Activated naive CD8-positive, alpha-beta T cell treated with anti-CD3 and anti-CD28 coated beads for 36 hours (primary cell): ENCODE measurements around the gene RAET1L. TPM values are rescaled to one million over a fixed set of nuclear protein-coding genes. Genes with fewer than 3 reads are reported as not detected.
"Not testable (repeated sequence)": the region's sequence is repeated elsewhere in the genome, so short reads cannot be mapped to it uniquely, and the experiment has no call there.

ENCODE experiments used
- DNase-seq: peaks from one replicate; pipeline ENCODE4 v3.0.0; 2021
- H3K27ac Mint-ChIP-seq: one replicate; pipeline ENCODE4 v1.8.0; 2022; ENCODE audit warnings: mild to moderate bottlenecking, moderate library complexity, mixed read lengths
- H3K27me3 Mint-ChIP-seq: one replicate; pipeline ENCODE4 v1.8.0; 2022; ENCODE audit warnings: mild to moderate bottlenecking, mixed read lengths
- H3K36me3 Mint-ChIP-seq: one replicate; pipeline ENCODE4 v1.8.0; 2021; ENCODE audit warnings: mild to moderate bottlenecking, mixed read lengths
- H3K4me1 Mint-ChIP-seq: one replicate; pipeline ENCODE4 v1.8.0; 2021; ENCODE audit warnings: mixed read lengths
- H3K4me3 Mint-ChIP-seq: one replicate; pipeline ENCODE4 v1.8.0; 2022; ENCODE audit warnings: mild to moderate bottlenecking, moderate library complexity, mixed read lengths
- H3K9me3 Mint-ChIP-seq: one replicate; pipeline ENCODE4 v1.8.0; 2022; ENCODE audit warnings: mixed read lengths
- total RNA-seq, 2 experiments: library from RNA; stranded (reverse); gene quantifications; one replicate each; pipeline ENCODE4 v1.2.3, GENCODE V29; 2021

Gene RAET1L
- total RNA-seq, 2 experiments from 2014 or later = not detected

DNA sequence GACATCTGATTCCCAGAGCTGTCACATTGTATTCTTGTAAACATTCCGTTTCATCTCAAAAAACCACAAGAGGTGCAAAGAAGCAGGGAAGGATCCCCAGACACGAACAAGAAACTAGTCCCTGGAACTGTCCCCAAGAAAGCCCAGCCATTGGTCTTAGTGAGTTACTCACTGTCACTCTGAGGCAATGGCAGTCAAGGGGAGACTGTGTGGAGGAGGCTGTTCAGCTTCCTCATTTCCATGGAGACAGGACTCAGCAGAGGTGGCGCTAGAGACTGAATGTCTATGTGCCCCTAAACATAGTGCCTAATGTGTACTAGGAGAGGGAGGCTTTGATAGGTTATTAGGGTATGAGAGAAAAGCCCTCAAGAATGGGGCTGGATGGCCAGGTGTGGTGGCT, 50.5 kb downstream of the RAET1L start:
- Mint-ChIP-seq H3K27ac (no peak overlapping the region), H3K9me3 (no peaks in the 10 kb centered on the region), H3K27me3 (peaks cover 85% of the 10 kb centered on the region), H3K4me1 (peaks cover 4% of the 10 kb centered on the region), H3K36me3 (peaks cover 2% of the 10 kb centered on the region), H3K4me3 (no peak overlapping the region)
- no peak for DNase-seq

DNA sequence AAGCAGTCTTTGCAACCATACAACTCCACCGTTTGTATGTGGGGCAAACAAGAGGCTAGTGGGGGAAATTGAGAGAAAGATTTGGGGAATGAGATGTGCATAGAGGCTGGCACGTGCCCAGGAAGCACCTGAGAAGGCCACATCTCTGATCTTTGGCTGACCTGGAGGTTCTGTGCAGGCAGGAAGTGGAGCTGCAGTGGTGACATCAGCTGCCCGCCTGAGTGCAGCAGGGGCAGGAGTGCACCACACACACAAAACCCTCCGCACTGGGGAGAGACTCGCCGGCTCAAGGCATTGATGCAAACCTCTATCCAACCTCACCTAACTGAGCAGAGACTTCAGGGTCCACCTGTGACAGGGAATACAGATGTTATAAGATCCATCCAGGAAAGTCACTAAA, 50.9 kb downstream of the RAET1L start:
- DNase-seq, H3K9me3 Mint-ChIP-seq, H3K4me1 Mint-ChIP-seq, H3K27ac Mint-ChIP-seq, H3K4me3 Mint-ChIP-seq, H3K36me3 Mint-ChIP-seq: not testable (repeated sequence)
- H3K27me3 Mint-ChIP-seq = peaks cover 88% of the 10 kb centered on the region

DNA sequence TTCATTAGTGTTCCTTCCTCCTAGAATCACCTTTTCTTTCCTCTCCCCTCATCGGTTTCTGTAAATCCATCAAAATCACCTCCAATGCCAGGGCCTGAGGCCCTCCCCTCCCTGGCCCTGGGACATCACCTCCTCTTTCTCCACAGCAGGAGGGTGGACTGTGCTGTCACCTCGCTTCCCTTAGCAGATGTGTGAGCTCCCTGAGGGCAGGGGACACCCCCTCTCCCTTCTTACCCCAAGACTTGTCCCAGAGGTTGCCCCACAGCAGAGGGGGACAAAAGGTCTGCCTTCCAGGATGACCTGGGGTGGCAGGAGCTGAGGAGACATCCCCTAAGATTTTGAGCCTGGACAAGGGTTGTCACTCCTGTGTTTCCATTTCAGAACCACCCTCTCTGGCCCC, 55.7 kb downstream of the RAET1L start:
- peaks cover 11% of the 10 kb centered on the region for H3K36me3 Mint-ChIP-seq
- peaks cover 8% of the 10 kb centered on the region for H3K4me1 Mint-ChIP-seq
- H3K9me3 Mint-ChIP-seq = no peaks in the 10 kb centered on the region
- no peak overlapping the region for H3K4me3 Mint-ChIP-seq
- no peak for DNase-seq
- H3K27ac Mint-ChIP-seq = no peak overlapping the region
- peaks cover 90% of the 10 kb centered on the region for H3K27me3 Mint-ChIP-seq

DNA sequence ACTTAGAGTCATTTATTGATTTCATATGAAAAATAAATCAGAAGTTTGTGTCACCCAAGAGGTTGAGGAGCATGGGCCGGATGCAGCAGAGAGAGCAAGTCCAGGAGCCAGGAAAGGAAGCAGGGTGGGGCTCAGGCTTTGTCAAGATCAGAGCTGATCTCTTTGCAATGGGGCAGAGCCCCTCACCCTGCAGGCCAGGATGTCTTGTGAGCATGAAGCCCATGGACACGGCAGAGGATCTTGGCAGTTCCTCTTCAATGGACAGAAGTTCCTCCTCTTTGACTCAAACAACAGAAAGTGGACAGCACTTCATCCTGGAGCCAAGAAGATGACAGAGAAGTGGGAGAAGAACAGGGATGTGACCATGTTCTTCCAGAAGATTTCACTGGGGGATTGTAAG, 56.4 kb downstream of the RAET1L start:
- H3K27me3 Mint-ChIP-seq = peaks cover 90% of the 10 kb centered on the region
- not testable (repeated sequence) for H3K9me3 Mint-ChIP-seq, H3K27ac Mint-ChIP-seq, H3K4me3 Mint-ChIP-seq, DNase-seq
- peaks cover 14% of the 10 kb centered on the region for H3K36me3 Mint-ChIP-seq
- peaks cover 14% of the 10 kb centered on the region for H3K4me1 Mint-ChIP-seq

Other genes starting within 250 kb of the RAET1L start
- gene LRP11, start 161.2 kb downstream of the RAET1L start, total RNA-seq = 1 to 10 TPM; 1.8 to 2.1 TPM
- not detected for gene RAET1E, start 127.4 kb downstream of the RAET1L start, total RNA-seq
- gene RAET1G, start 102.4 kb downstream of the RAET1L start, total RNA-seq = not detected
- gene ULBP2, start 83.5 kb downstream of the RAET1L start, total RNA-seq = under 1 TPM; 0.43 to 0.62 TPM
- 1 to 10 TPM; 2.8 to 2.9 TPM for gene ULBP1, start 61.6 kb downstream of the RAET1L start, total RNA-seq
- 1 to 10 TPM in 1 of 2 experiments, under 1 TPM in 1; 0.68 to 1.1 TPM for gene ULBP3, start 43.6 kb upstream of the RAET1L start, total RNA-seq
- gene PPP1R14C, start 117.5 kb upstream of the RAET1L start, total RNA-seq = under 1 TPM; 0.33 to 0.44 TPM